ENCODE data around the gene PRKCZ. TPM values are rescaled to one million over a fixed set of nuclear protein-coding genes. Genes with fewer than 3 reads are reported as not detected.

Gene PRKCZ
- total and polyA plus RNA-seq, 2 of the 4 experiments (the other 2 are of a cell fraction): 2.0 to 3.5 TPM

DNA sequence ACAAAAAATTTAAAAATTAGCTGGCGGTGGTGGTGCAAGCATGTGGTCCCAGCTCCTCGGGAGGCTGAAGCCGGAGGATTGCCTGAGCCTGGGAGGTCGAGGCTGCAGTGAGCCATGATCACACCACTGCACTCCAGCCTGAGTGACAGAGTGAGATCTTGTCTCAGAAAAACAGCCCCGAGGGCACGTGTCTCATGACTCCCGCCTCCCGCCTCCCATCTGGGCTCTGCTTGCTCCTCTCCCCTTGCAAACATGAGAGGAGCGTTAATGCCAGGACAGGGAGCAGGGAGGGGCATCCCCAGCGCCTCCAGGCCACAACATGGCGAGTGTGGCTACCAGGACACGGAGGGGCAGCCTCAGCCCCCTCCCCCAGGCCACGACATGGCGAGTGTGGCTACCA lies 116.0 kb downstream of the PRKCZ start:
- Histone ChIP-seq H2AFZ (replicated peaks; ENCODE audit: low read length, poor library complexity) (no peak overlapping the region), H3K14ac (replicated peaks; ENCODE audit: low read depth, low read length) (no peak overlapping the region), H4K8ac (ENCODE audit: low read depth in 2 of 2, low read length in 2 of 2) (no peak overlapping the region), H3K79me1 (ENCODE audit: low read depth in 1 of 2, low read length in 2 of 2) (no peaks in the 10 kb centered on the region), H3K4me2 (ENCODE audit: low read depth, low read length) (no peak overlapping the region), H3K9ac (ENCODE audit: low read depth, low read length) (no peak overlapping the region), H2AK9ac (replicated peaks; ENCODE audit: low read depth, low read length, poor library complexity) (no peak overlapping the region), H3K23ac (ENCODE audit: low read depth, low read length) (no peak overlapping the region), H2BK5ac (ENCODE audit: low read depth, low read length, poor library complexity, severe bottlenecking) (no peak overlapping the region), H3K4ac (ENCODE audit: low read depth, low read length) (no peak overlapping the region), H3K4me1 (ENCODE audit: control insufficient read depth, insufficient read depth, low read length) (peaks cover 3% of the 10 kb centered on the region), H4K5ac (ENCODE audit: low read depth, low read length) (no peak overlapping the region), H2BK120ac (ENCODE audit: low read depth, low read length) (no peak overlapping the region), H3K9me1 (ENCODE audit: insufficient read depth, low read length) (no peaks in the 10 kb centered on the region), H2BK20ac (ENCODE audit: low read depth, low read length) (no peak overlapping the region), H3K56ac (ENCODE audit: extremely low read depth, insufficient read depth, low read length) (no peak overlapping the region), H3K18ac (ENCODE audit: low read depth, low read length) (no peak overlapping the region), H3K27ac (ENCODE audit: insufficient read depth, low read length) (no peak overlapping the region), H2AK5ac (ENCODE audit: low read depth, low read length) (no peak overlapping the region), H2BK15ac (ENCODE audit: low read depth, low read length) (no peak overlapping the region), H3K4me3 (ENCODE audit: insufficient read depth, low read depth, low read length) (no peak overlapping the region), H4K91ac (ENCODE audit: insufficient read depth, low read depth, low read length) (no peak overlapping the region), H3K9me3 (ENCODE audit: control insufficient read depth, insufficient read depth, low read length) (peaks cover 4% of the 10 kb centered on the region; the same call in 1 of the 2 replicates), H3K36me3 (ENCODE audit: control insufficient read depth, insufficient read depth, low read length) (no peaks in the 10 kb centered on the region), H3K27me3 (ENCODE audit: control insufficient read depth, insufficient read depth, low read length) (peaks cover 16% of the 10 kb centered on the region), H4K20me1 (ENCODE audit: insufficient read depth, low read length) (no peaks in the 10 kb centered on the region)
- no peak for DNase-seq
- 65% methylated on average over 3 of the region's 14 CpGs; no CpG with 5 or more reads in 1 of the 2 experiments for WGBS, 2 experiments (ENCODE audit: extremely low coverage in 2 of 2, insufficient read length in 1 of 2)
- TF ChIP-seq POLR2A (IDR thresholded peaks at IDR 0.05; ENCODE audit: low read depth, low read length) (no peak), MAZ (IDR thresholded peaks at IDR 0.05; ENCODE audit: borderline replicate concordance, low read depth, low read length) (no peak), MAFK (IDR thresholded peaks at IDR 0.05; ENCODE audit: low read depth, low read length) (no peak), RAD21 (IDR thresholded peaks at IDR 0.05; ENCODE audit: low read length) (no peak), NFE2L2 (IDR thresholded peaks at IDR 0.05; ENCODE audit: low read depth, low read length) (no peak), CHD1 (IDR thresholded peaks at IDR 0.05; ENCODE audit: low read depth, low read length) (no peak), BHLHE40 (IDR thresholded peaks at IDR 0.05; ENCODE audit: low read depth, low read length) (no peak), CEBPB (IDR thresholded peaks at IDR 0.05; ENCODE audit: low read depth, low read length) (no peak), MXI1 (IDR thresholded peaks at IDR 0.05; ENCODE audit: borderline replicate concordance, low read depth, low read length) (no peak)
- CTCF ChIA-PET: interaction anchor here (1.4 kb wide), 1 partner anchor 8 kb away, joined by 5 read pairs; no protein-coding TSS in a partner anchor
- POLR2A ChIA-PET (ENCODE audit: unreplicated experiment): no interaction called here
- BruUV-seq (replicated peaks): no TSS peak
- in situ Hi-C loops (cut with MboI; ENCODE audit: low sequenced_read_pairs): no loop called here
- dilution Hi-C loops (cut with HindIII; ENCODE audit: low sequenced_read_pairs, unreplicated experiment): no loop called here
- intact Hi-C loops (cut with micrococcal nuclease): no loop called here
- no peak for ATAC-seq (ENCODE audit: low read depth)
